Kidney tubule cell (primary cell): Measurements from ENCODE around the gene CALHM2.
"Not testable (repeated sequence)": the region's sequence is repeated elsewhere in the genome, so short reads cannot be mapped to it uniquely, and the experiment has no call there.

Experiments
- DNase-seq: peaks from one replicate; pipeline ENCODE4 v3.0.0-alpha.2; 2018; ENCODE audit warnings: low spot score

Gene CALHM2

GRCh38 chr10:103450201-103450695 is 1.9 kb downstream of the CALHM2 start:
- DNase-seq: no peak

- DNase-seq: no peak
Measured at GRCh38 chr10:103449208-103450144, 2.7 kb downstream of the CALHM2 start.

- DNase-seq: peak; percentile 70
Measured at GRCh38 chr10:103448746-103449145, 3.4 kb downstream of the CALHM2 start.

- no peak for DNase-seq
Measured at GRCh38 chr10:103447187-103447586, 5.0 kb downstream of the CALHM2 start.

GRCh38 chr10:103445767-103446567 is 6.2 kb downstream of the CALHM2 start:
- DNase-seq: no peak

- no peak for DNase-seq
Measured at GRCh38 chr10:103445366-103445765, 6.8 kb downstream of the CALHM2 start.

GRCh38 chr10:103444478-103444877 is 7.7 kb downstream of the CALHM2 start:
- DNase-seq: no peak

GRCh38 chr10:103443475-103444185 is 8.5 kb downstream of the CALHM2 start:
- DNase-seq: no peak

GRCh38 chr10:103442031-103442461 is 10.1 kb downstream of the CALHM2 start:
- DNase-seq: no peak

- DNase-seq: no peak
Measured at GRCh38 chr10:103441611-103442010, 10.6 kb downstream of the CALHM2 start.

- DNase-seq: no peak
Measured at GRCh38 chr10:103441206-103441605, 11.0 kb downstream of the CALHM2 start.

GRCh38 chr10:103440416-103440815 is 11.8 kb downstream of the CALHM2 start:
- DNase-seq: no peak

- DNase-seq: no peak
Measured at GRCh38 chr10:103439776-103440175, 12.4 kb downstream of the CALHM2 start.

- no peak for DNase-seq
Measured at GRCh38 chr10:103433858-103434257, 18.3 kb downstream of the CALHM2 start.

GRCh38 chr10:103431902-103432301 is 20.3 kb downstream of the CALHM2 start:
- no peak for DNase-seq

- no peak for DNase-seq
Measured at GRCh38 chr10:103429647-103430046, 22.5 kb downstream of the CALHM2 start.

GRCh38 chr10:103428989-103429643 is 23.1 kb downstream of the CALHM2 start:
- no peak for DNase-seq

GRCh38 chr10:103427866-103428265 is 24.3 kb downstream of the CALHM2 start:
- DNase-seq: no peak

GRCh38 chr10:103423748-103424147 is 28.4 kb downstream of the CALHM2 start:
- no peak for DNase-seq

GRCh38 chr10:103419101-103419500 is 33.1 kb downstream of the CALHM2 start:
- no peak for DNase-seq

- DNase-seq: no peak
Measured at GRCh38 chr10:103417601-103418000, 34.6 kb downstream of the CALHM2 start.

- not testable (repeated sequence) for DNase-seq
Measured at GRCh38 chr10:103417148-103417469, 35.1 kb downstream of the CALHM2 start.
